Activated CD4-positive, alpha-beta T cell treated with anti-CD3 and anti-CD28 coated beads, Interleukin-2, amount 50 U/mL, for 1 hour (primary cell): ENCODE results near the gene ZFP14.

Experiments
- DNase-seq: peaks from one replicate; pipeline ENCODE4 v3.0.0-alpha.2; 2020

The ZFP14 gene

DNA sequence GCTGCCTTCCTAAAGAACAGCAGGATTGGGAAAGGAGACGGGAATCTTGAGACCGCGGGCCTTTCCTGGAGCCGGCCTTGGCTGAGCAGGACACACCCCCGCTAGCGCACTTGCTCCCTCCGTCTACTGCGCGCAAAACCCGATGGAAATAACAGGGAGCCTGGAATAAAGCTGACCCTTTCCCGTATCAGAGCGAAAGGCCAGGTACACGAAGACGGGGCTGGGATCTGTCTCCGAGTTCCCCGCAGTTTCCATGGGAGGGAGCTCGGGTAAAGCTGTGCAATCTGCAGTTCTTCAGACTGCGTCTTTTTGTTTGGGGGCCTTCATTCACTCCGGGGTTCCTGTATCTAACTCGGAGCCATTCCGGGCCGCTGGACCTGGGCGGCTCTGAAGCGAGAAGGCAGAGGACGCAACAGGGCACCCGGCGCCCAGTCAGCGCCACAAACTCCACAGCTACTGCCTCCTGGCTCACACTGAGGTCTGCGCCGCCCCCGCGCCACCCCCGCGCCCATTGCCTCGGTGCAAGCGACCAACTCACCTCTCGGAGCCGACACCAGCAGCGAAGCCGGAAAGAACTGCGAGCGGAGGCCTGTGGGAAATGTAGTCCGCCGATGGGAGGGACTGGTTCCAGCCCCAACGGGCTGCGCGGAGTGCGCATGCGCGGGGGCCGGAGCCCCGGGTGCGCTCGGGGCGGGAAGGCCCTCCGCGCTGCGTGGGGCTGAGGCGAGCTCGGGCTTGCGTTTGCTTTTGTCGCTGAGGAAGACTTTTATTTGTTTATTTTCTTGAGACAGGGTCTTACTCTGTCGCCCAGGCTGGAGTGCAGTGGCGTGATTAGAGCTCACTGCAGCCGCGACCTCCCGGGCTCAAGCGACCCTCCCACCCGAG, at the start of gene ZFP14:
Gene ZFP14 (minus strand): TSS at position 577 of the 885 bp plus-strand sequence. CDS start 11,309 bp downstream, outside the sequence.
- DNase-seq: peak; percentile 94

DNA sequence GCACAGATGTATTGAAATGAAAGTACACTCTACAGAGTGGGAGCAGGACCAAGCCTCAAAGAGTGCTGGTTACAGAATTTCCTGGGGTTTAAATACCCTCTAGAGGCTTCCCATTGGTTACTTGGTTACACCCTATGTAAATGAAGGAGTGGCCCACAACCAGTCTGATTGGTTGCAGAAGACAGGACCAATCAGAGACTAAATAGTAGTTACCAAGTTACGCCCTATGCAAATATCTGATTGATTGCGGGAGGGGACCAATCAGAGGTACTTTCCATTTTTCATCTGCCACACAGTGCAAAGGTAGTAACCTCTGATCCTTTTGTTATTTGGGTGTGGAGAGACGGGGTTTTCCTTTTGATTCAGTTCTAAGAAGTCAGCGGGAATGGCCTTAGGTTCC, 44.9 kb upstream of the ZFP14 start:
- DNase-seq: no peak

- no peak for DNase-seq
Observed at GRCh38 chr19:36421749-36422481, 42.9 kb upstream of the ZFP14 start.

- no peak for DNase-seq
Observed at GRCh38 chr19:36420961-36421748, 42.2 kb upstream of the ZFP14 start.

- DNase-seq: peak; percentile 67
Observed at GRCh38 chr19:36418287-36419001, 39.4 kb upstream of the ZFP14 start, which contains the start of gene ZFP82. Gene ZFP82, minus strand, starts transcription at chr19:36418644. Its CDS starts 8,855 bp downstream, at chr19:36409789.

GRCh38 chr19:36417752-36418286, 38.8 kb upstream of the ZFP14 start:
- DNase-seq: no peak

- DNase-seq: no peak
Observed at GRCh38 chr19:36409841-36410240, 30.8 kb upstream of the ZFP14 start.

DNA sequence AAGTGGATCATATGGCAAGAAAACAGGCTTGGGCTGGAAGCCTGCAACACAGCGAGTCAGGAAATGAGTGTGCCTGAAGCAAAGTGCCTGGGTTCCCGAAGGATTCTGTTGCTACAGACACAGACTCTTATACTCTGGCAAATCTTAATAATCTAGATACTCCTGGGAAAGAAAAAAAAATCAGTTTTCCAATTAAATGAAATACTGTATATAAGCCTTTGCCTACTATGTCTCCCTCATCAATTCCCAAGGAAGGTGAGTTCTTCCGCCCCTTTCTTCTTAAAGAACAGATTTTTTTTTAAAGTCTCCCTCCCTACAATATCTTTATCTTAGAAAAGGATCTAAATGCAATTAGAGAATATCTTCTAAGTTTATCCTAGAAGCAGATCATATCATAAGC, 29.1 kb upstream of the ZFP14 start:
- no peak for DNase-seq

GRCh38 chr19:36404498-36404897, 25.5 kb upstream of the ZFP14 start:
- DNase-seq: no peak

- no peak for DNase-seq
Observed at GRCh38 chr19:36401475-36401874, 22.5 kb upstream of the ZFP14 start.

GRCh38 chr19:36398571-36398970, 19.6 kb upstream of the ZFP14 start:
- no peak for DNase-seq

DNA sequence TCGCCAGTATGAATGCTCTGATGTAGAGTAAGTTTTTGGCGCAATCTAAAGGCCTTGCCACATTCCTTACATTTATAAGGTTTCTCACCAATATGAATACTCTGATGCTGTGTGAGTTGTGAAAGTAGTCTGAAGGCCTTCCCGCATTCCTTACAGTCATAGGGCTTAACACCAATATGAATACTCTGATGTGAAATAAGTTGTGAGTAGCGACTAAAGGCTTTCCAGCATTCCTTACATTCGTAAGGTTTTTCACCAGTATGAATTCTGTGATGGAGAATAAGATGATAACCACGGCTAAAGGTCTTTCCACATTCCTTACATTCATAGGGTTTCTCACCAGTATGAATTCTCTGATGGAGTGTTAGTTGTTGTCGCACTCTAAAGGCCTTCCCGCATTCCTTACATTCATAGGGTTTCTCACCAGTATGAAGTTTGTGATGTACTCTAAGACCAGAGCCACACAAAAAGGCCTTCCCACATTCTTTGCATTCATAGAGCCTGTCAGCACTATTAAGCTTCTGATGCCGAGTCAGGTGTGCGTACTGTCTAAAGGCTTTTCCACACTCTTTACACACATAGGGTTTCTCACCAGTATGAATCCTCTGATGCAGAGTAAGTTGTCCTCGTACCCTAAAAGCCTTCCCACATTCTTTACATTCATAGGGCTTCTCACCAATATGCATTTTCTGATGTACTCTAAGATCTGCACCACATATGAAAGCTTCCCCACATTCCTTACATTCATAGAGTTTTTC, 14.1 kb upstream of the ZFP14 start:
- DNase-seq: no peak

GRCh38 chr19:36379510-36379819, 464 bp upstream of the ZFP14 start:
- DNase-seq: no peak

GRCh38 chr19:36377541-36378178, 1.3 kb downstream of the ZFP14 start:
- no peak for DNase-seq

DNA sequence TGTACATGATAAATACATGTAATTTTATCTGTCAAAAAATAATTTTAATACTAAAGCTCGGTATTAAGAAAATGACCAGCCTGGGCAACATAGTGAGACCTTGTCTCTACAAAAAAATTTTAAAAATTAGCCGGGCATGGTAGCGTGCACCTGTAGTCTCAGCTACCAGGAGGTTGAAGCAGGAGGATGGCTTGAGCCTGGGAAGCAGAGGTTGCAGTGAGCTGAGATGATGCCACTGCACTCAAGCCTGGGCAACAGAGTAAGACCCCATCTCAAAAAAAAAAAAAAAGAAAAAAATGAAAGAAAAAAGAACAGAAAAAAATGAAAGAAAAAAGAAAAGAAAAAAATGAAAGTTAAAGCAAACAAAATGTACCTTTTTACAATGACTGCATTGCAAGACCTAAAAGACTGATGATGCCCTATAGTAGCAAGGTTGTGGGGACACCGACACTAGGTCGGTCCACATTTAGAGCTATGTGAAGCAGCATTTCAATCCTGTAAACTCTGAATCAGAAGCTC, 5.3 kb downstream of the ZFP14 start:
- no peak for DNase-seq

DNA sequence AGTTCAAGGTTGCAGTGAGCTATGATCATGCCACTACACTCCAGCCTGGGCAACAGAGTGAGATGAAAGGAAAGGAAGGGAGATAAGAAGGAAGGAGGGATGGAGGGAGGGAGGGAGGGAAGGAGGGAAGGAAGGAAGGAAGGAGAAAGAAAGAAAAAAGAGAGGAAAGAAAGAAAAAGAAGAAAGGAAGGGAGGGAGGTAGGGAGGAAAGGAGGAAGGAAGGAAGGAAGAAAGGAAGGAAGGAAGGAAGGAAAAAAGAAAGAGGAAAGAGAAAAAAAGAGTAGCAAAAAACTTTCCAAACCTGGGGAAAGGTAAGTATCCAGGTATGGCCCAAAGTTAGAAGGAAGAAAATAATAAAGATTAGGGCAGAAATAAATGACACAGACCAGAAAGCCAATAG, 7.1 kb downstream of the ZFP14 start:
- no peak for DNase-seq

DNA sequence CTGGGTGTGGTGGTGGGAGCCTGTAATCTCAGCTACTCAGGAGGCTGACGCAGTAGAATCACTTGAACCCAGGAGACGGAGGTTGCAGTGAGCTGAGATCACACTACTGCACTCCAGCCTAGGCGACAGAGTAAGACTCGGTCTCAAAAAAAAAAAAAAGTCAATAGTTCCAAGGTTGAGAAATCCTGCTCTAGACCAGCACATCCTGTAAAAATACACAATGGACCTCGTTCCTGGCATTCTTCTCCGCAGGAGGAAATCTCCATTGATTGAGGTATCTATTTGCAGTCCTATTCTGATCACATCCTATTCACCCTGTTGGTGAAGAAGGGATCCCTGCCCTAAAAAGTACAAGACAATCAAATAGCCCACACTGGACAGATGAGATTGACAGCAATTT, 15.2 kb downstream of the ZFP14 start:
- DNase-seq: no peak

GRCh38 chr19:36340786-36341372, 38.1 kb downstream of the ZFP14 start:
- DNase-seq: no peak

GRCh38 chr19:36331353-36332228, 47.4 kb downstream of the ZFP14 start:
- DNase-seq: peak; percentile 42
